ENCODE data around the gene KIF9. TPM values are rescaled to one million over a fixed set of nuclear protein-coding genes. Genes with fewer than 3 reads are reported as not detected.
"Not testable (repeated sequence)": the region's sequence is repeated elsewhere in the genome, so short reads cannot be mapped to it uniquely, and the experiment has no call there.

KIF9 gene
- total and polyA plus RNA-seq, 9 donors = 4.9 to 7.4 (median 5.8) TPM

DNA sequence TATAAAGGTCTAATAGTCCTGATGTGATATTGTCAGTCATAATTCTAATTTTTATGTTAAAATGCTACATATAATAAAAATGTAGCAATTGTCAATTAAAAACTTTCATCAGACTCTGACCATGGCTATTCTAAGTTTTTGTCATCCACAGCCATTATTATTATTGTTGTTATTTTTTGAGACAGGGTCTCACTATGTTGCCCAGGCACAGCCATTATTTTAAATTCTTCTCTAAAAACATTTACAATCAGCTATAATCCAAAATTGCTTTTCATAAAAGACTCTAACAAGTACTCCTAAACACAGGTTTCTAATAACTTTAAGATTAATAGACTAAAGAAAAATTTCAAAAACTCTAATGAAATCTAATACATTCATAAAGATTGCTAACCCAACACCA lies 77.7 kb downstream of the KIF9 start:
- H3K36me3 ChIP-seq (ENCODE audit: control insufficient read depth, insufficient read depth, low read length) = no peaks in the 10 kb centered on the region
- no peak overlapping the region for H3K4me3 ChIP-seq (ENCODE audit: low read length)
- no peaks in the 10 kb centered on the region for H3K4me1 ChIP-seq (ENCODE audit: control insufficient read depth, insufficient read depth, low read length)
- no peak for DNase-seq
- no peaks in the 10 kb centered on the region for H3K27me3 ChIP-seq (ENCODE audit: control insufficient read depth, insufficient read depth, low read length)
- no peak overlapping the region for H3K27ac ChIP-seq (ENCODE audit: low read length)
- H3K9me3 ChIP-seq (replicated peaks; ENCODE audit: control insufficient read depth, low read depth, low read length) = no peaks in the 10 kb centered on the region

GRCh38 chr3:47202542-47202941 lies 80.1 kb downstream of the KIF9 start:
- no peaks in the 10 kb centered on the region for H3K9me3 ChIP-seq (replicated peaks; ENCODE audit: control insufficient read depth, low read depth, low read length)
- no peak for DNase-seq
- WGBS (ENCODE audit: insufficient coverage) = 80% methylated on average over 1 of the region's 3 CpGs
- no peak overlapping the region for H3K4me3 ChIP-seq (ENCODE audit: low read length)
- no peak overlapping the region for H3K27ac ChIP-seq (ENCODE audit: low read length)
- H3K36me3 ChIP-seq (ENCODE audit: control insufficient read depth, insufficient read depth, low read length) = no peaks in the 10 kb centered on the region
- no peaks in the 10 kb centered on the region for H3K27me3 ChIP-seq (ENCODE audit: control insufficient read depth, insufficient read depth, low read length)
- no peaks in the 10 kb centered on the region for H3K4me1 ChIP-seq (ENCODE audit: control insufficient read depth, insufficient read depth, low read length)

DNA sequence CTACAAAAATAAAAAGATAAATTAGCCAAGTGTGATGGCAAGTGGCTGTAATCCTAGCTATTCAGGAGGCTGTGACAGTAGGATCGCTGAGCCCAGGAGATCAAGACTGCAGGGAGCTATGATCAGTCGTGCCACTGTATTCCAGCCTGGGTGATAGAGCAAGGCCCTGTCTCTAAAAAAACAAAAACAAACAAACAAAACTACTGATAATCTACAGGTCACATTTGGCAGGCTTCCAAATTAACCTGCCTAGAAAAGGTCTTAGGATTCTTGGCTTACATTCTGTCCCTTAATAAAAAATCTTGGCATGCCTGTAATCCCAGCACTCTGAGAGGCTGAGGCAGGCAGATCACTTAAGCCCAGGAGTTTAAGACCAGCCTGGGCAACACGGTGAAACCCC lies 85.3 kb downstream of the KIF9 start:
- no peaks in the 10 kb centered on the region for H3K36me3 ChIP-seq (ENCODE audit: control insufficient read depth, insufficient read depth, low read length)
- H3K4me1 ChIP-seq (ENCODE audit: control insufficient read depth, insufficient read depth, low read length) = no peaks in the 10 kb centered on the region
- H3K27ac ChIP-seq (ENCODE audit: low read length) = no peak overlapping the region
- no peaks in the 10 kb centered on the region for H3K27me3 ChIP-seq (ENCODE audit: control insufficient read depth, insufficient read depth, low read length)
- WGBS (ENCODE audit: insufficient coverage) = no CpG with 5 or more reads among the region's 3 CpGs
- DNase-seq = no peak
- H3K9me3 ChIP-seq (replicated peaks; ENCODE audit: control insufficient read depth, low read depth, low read length) = no peaks in the 10 kb centered on the region
- no peak overlapping the region for H3K4me3 ChIP-seq (ENCODE audit: low read length)

GRCh38 chr3:47194994-47195393 lies 87.6 kb downstream of the KIF9 start:
- H3K27me3 ChIP-seq (ENCODE audit: control insufficient read depth, insufficient read depth, low read length) = no peaks in the 10 kb centered on the region
- no peaks in the 10 kb centered on the region for H3K9me3 ChIP-seq (replicated peaks; ENCODE audit: control insufficient read depth, low read depth, low read length)
- no peak overlapping the region for H3K27ac ChIP-seq (ENCODE audit: low read length)
- DNase-seq = no peak
- no peaks in the 10 kb centered on the region for H3K4me1 ChIP-seq (ENCODE audit: control insufficient read depth, insufficient read depth, low read length)
- no peak overlapping the region for H3K4me3 ChIP-seq (ENCODE audit: low read length)
- no peaks in the 10 kb centered on the region for H3K36me3 ChIP-seq (ENCODE audit: control insufficient read depth, insufficient read depth, low read length)
- WGBS (ENCODE audit: insufficient coverage) = no CpG with 5 or more reads among the region's 2 CpGs

DNA sequence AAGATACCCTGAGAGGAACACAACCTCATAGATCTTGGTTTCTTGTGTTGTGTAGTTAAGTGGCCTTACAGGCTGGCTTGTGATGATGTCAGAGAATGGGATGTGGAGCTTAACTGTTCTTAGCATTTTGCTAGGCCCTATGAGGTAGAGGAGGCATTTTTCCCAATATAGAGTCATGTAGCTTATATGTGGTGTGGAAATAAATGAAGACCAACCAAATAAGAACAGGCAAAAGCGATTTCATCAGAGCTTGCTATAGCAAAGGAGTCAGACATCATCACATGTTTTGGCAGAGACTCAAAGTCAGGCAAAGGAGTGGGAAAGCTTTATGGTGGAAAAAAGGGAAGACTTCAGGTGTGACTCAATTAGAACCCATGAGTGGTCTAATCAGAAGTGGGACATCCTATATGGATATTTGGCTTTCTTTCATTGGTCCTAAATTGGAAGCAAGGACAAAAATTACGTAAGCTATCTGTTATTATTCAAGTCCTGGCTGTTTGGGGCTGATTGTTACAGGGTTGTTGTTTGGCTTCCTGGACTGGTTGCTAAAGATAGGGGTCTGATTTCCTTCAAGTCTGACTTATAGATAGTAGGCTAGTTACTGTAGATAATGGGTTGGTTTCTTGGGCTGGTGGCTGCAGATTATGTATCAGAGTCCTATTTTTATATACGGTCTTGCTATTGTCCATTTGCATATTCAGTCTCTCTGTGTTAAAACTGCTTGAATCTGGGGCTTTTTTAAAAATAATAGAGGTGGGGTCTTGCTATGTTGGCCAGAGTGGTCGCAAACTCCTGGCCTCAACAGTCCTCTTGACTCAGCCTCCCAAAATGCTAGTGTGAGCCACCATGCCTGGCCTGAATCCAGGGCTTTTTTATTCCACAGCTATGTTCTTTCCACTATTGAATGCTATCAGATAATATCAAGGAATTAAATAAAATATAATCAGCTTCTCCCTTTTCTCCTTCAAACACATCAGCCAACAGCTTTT lies 88.4 kb downstream of the KIF9 start:
- no peaks in the 10 kb centered on the region for H3K36me3 ChIP-seq (ENCODE audit: control insufficient read depth, insufficient read depth, low read length)
- no peak for DNase-seq
- H3K4me3 ChIP-seq (ENCODE audit: low read length) = no peak overlapping the region
- H3K27ac ChIP-seq (ENCODE audit: low read length) = no peak overlapping the region
- no peaks in the 10 kb centered on the region for H3K9me3 ChIP-seq (replicated peaks; ENCODE audit: control insufficient read depth, low read depth, low read length)
- H3K27me3 ChIP-seq (ENCODE audit: control insufficient read depth, insufficient read depth, low read length) = no peaks in the 10 kb centered on the region
- WGBS (ENCODE audit: insufficient coverage) = no CpG with 5 or more reads among the region's 4 CpGs
- no peaks in the 10 kb centered on the region for H3K4me1 ChIP-seq (ENCODE audit: control insufficient read depth, insufficient read depth, low read length)

- Histone ChIP-seq H3K4me1 (ENCODE audit: control insufficient read depth, insufficient read depth, low read length) (no peaks in the 10 kb centered on the region), H3K27ac (ENCODE audit: low read length) (no peak overlapping the region), H3K27me3 (ENCODE audit: control insufficient read depth, insufficient read depth, low read length) (no peaks in the 10 kb centered on the region), H3K36me3 (ENCODE audit: control insufficient read depth, insufficient read depth, low read length) (peaks cover 3% of the 10 kb centered on the region), H3K9me3 (replicated peaks; ENCODE audit: control insufficient read depth, low read depth, low read length) (no peaks in the 10 kb centered on the region), H3K4me3 (ENCODE audit: low read length) (no peak overlapping the region)
- 100% methylated on average over 1 of the region's 2 CpGs for WGBS (ENCODE audit: insufficient coverage)
- no peak for DNase-seq
These were observed 96.3 kb downstream of the KIF9 start for GRCh38 chr3:47186285-47186684.

GRCh38 chr3:47181685-47182084 lies 100.9 kb downstream of the KIF9 start:
- not testable (repeated sequence) for H3K9me3 ChIP-seq (replicated peaks; ENCODE audit: control insufficient read depth, low read depth, low read length); H3K36me3 ChIP-seq (ENCODE audit: control insufficient read depth, insufficient read depth, low read length); H3K4me3 ChIP-seq (ENCODE audit: low read length); H3K27me3 ChIP-seq (ENCODE audit: control insufficient read depth, insufficient read depth, low read length); DNase-seq; H3K27ac ChIP-seq (ENCODE audit: low read length); H3K4me1 ChIP-seq (ENCODE audit: control insufficient read depth, insufficient read depth, low read length)
- 92% methylated on average over 4 of the region's 4 CpGs for whole genome bisulfite sequencing (ENCODE audit: insufficient coverage)

DNA sequence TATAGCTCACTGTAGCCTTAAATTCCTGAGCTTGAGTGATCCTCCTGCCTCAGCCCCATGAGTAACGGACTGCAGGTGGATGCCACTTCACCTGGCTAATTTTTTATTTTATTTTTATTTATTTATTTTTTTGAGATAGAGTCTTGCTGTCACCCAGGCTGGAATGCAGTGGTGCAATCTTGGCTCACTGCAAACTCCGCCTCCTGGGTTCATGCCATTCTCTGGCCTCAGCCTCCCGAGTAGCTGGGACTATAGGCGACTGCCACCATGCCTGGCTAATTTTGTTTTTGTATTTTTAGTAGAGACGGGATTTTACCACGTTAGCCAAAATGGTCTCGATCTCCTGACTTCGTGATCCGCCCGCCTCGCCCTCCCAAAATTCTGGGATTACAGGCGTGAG lies 102.6 kb downstream of the KIF9 start:
- not testable (repeated sequence) for H3K4me1 ChIP-seq (ENCODE audit: control insufficient read depth, insufficient read depth, low read length); H3K36me3 ChIP-seq (ENCODE audit: control insufficient read depth, insufficient read depth, low read length); H3K4me3 ChIP-seq (ENCODE audit: low read length); DNase-seq; H3K27me3 ChIP-seq (ENCODE audit: control insufficient read depth, insufficient read depth, low read length); H3K27ac ChIP-seq (ENCODE audit: low read length); H3K9me3 ChIP-seq (replicated peaks; ENCODE audit: control insufficient read depth, low read depth, low read length)
- WGBS (ENCODE audit: insufficient coverage) = 93% methylated on average over 7 of the region's 12 CpGs

Other genes starting within 250 kb of the KIF9 start
- gene SETD2, start 118.7 kb downstream of the KIF9 start, total RNA-seq = 35.3 TPM
- gene SETD2, start 118.7 kb downstream of the KIF9 start, polyA plus RNA-seq (ENCODE audit: insufficient read depth in 1 of 8, insufficient read length in 8 of 8, low replicate concordance in 1 of 8) = 10 to 100 TPM; 26.1 to 46.1 (median 38.8) TPM
- 10.6 TPM for gene KLHL18, start 145 bp upstream of the KIF9 start, total RNA-seq
- 10 to 100 TPM; 10.6 to 17.3 (median 14.8) TPM for gene KLHL18, start 145 bp upstream of the KIF9 start, polyA plus RNA-seq (ENCODE audit: insufficient read depth in 1 of 8, insufficient read length in 8 of 8, low replicate concordance in 1 of 8)
- 13.7 TPM for gene PTPN23, start 98.2 kb upstream of the KIF9 start, total RNA-seq
- 10 to 100 TPM; 17.4 to 26.7 (median 25.2) TPM for gene PTPN23, start 98.2 kb upstream of the KIF9 start, polyA plus RNA-seq (ENCODE audit: insufficient read depth in 1 of 8, insufficient read length in 8 of 8, low replicate concordance in 1 of 8)
- 43.2 TPM for gene SCAP, start 193.1 kb upstream of the KIF9 start, total RNA-seq
- gene SCAP, start 193.1 kb upstream of the KIF9 start, polyA plus RNA-seq (ENCODE audit: insufficient read depth in 1 of 8, insufficient read length in 8 of 8, low replicate concordance in 1 of 8) = 10 to 100 TPM; 41.0 to 63.1 (median 51.1) TPM
- 28.0 TPM for gene ELP6, start 230.9 kb upstream of the KIF9 start, total RNA-seq
- 10 to 100 TPM; 26.9 to 33.9 (median 29.3) TPM for gene ELP6, start 230.9 kb upstream of the KIF9 start, polyA plus RNA-seq (ENCODE audit: insufficient read depth in 1 of 8, insufficient read length in 8 of 8, low replicate concordance in 1 of 8)

Measured in muscle of leg (tissue), 11 donors.